Stimulated activated naive B cell treated with anti-CD40 and anti-IgM and Interleukin-4, amounts not matched to agents 10 μg/mL and 1 μg/mL and 100 μg/mL, for 72 hours (primary cell): ENCODE results near the gene NELFB.
A peak's percentile ranks its signal among the peaks of the same experiment; 100 is the strongest.
"Not testable (repeated sequence)": the region's sequence is repeated elsewhere in the genome, so short reads cannot be mapped to it uniquely, and the experiment has no call there.

Source experiments
- ATAC-seq, 2 donors: fragments of 150-1000 bp; cut with Tn5 transposase; replicated peaks; 2 replicates each; pipeline ENCODE4 v1.10.0; 2021; ENCODE audit warnings: moderate library complexity in 1 of 2
- DNase-seq: peaks from one replicate; pipeline ENCODE4 v3.0.0; 2021
- H3K27ac Mint-ChIP-seq: one replicate; pipeline ENCODE4 v1.8.0; 2022; ENCODE audit warnings: mild to moderate bottlenecking, mixed read lengths
- H3K27me3 Mint-ChIP-seq, 2 donors: one replicate each; pipeline ENCODE4 v1.8.0; 2022; ENCODE audit warnings: mixed read lengths in 2 of 2
- H3K36me3 Mint-ChIP-seq, 2 donors: one replicate each; pipeline ENCODE4 v1.8.0; 2022; ENCODE audit warnings: mixed read lengths in 2 of 2, mild to moderate bottlenecking in 1 of 2
- H3K4me1 Mint-ChIP-seq, 2 donors: one replicate each; pipeline ENCODE4 v1.8.0; 2022; ENCODE audit warnings: mixed read lengths in 2 of 2, mild to moderate bottlenecking in 1 of 2
- H3K4me3 Mint-ChIP-seq, 2 donors: one replicate each; pipeline ENCODE4 v1.8.0; 2022; ENCODE audit warnings: mild to moderate bottlenecking in 2 of 2, mixed read lengths in 2 of 2, moderate library complexity in 1 of 2
- H3K9me3 Mint-ChIP-seq, 2 donors: one replicate each; pipeline ENCODE4 v1.8.0; 2022; ENCODE audit warnings: mixed read lengths in 2 of 2, mild to moderate bottlenecking in 1 of 2

NELFB gene

GRCh38 chr9:137256856-137257255, 1.7 kb downstream of the NELFB start:
- Mint-ChIP-seq H3K4me3 (peak overlapping the region; percentile 29 to 48), H3K36me3 (peaks cover 5 to 12% of the 10 kb centered on the region in 2 donors), H3K4me1 (peaks cover 21 to 33% of the 10 kb centered on the region in 2 donors), H3K27ac (no peak overlapping the region), H3K27me3 (no peaks in the 10 kb centered on the region), H3K9me3 (no peaks in the 10 kb centered on the region)
- no peak for DNase-seq
- no peak for ATAC-seq

GRCh38 chr9:137262173-137262908, 7.2 kb downstream of the NELFB start:
- Mint-ChIP-seq H3K4me1 (peaks cover 3 to 15% of the 10 kb centered on the region in 2 donors), H3K36me3 (peaks cover 18 to 26% of the 10 kb centered on the region in 2 donors)
- DNase-seq, H3K4me3 Mint-ChIP-seq, H3K27me3 Mint-ChIP-seq, H3K27ac Mint-ChIP-seq, ATAC-seq, H3K9me3 Mint-ChIP-seq: not testable (repeated sequence)

GRCh38 chr9:137262909-137263285, 7.8 kb downstream of the NELFB start:
- no peaks in the 10 kb centered on the region for H3K9me3 Mint-ChIP-seq
- no peaks in the 10 kb centered on the region for H3K27me3 Mint-ChIP-seq
- H3K4me3 Mint-ChIP-seq = no peak overlapping the region
- peaks cover 24 to 32% of the 10 kb centered on the region in 2 donors for H3K36me3 Mint-ChIP-seq
- no peak overlapping the region for H3K27ac Mint-ChIP-seq
- DNase-seq (no peak), ATAC-seq (no peak)
- H3K4me1 Mint-ChIP-seq = peaks cover 6 to 20% of the 10 kb centered on the region in 2 donors

GRCh38 chr9:137263506-137263905, 8.4 kb downstream of the NELFB start:
- no peaks in the 10 kb centered on the region for H3K9me3 Mint-ChIP-seq
- ATAC-seq (no peak), DNase-seq (no peak)
- H3K27ac Mint-ChIP-seq = peak overlapping the region; percentile 43
- H3K4me1 Mint-ChIP-seq = peaks cover 11 to 26% of the 10 kb centered on the region in 2 donors
- peaks cover 30 to 38% of the 10 kb centered on the region in 2 donors for H3K36me3 Mint-ChIP-seq
- H3K4me3 Mint-ChIP-seq = no peak overlapping the region
- no peaks in the 10 kb centered on the region for H3K27me3 Mint-ChIP-seq

- Mint-ChIP-seq H3K27ac (no peak overlapping the region), H3K27me3 (no peaks in the 10 kb centered on the region), H3K36me3 (peaks cover 34 to 43% of the 10 kb centered on the region in 2 donors), H3K4me3 (no peak overlapping the region), H3K9me3 (no peaks in the 10 kb centered on the region), H3K4me1 (peaks cover 15 to 31% of the 10 kb centered on the region in 2 donors)
- ATAC-seq (no peak), DNase-seq (no peak)
Observed at GRCh38 chr9:137264067-137264466, 8.9 kb downstream of the NELFB start.

- ATAC-seq (no peak), DNase-seq (no peak)
- H3K36me3 Mint-ChIP-seq = peaks cover 43 to 53% of the 10 kb centered on the region in 2 donors
- no peaks in the 10 kb centered on the region for H3K27me3 Mint-ChIP-seq
- H3K9me3 Mint-ChIP-seq = no peaks in the 10 kb centered on the region
- H3K4me3 Mint-ChIP-seq = no peak overlapping the region
- H3K4me1 Mint-ChIP-seq = peaks cover 21 to 38% of the 10 kb centered on the region in 2 donors
- H3K27ac Mint-ChIP-seq = peak overlapping the region; percentile 59
Observed at GRCh38 chr9:137265496-137266161, 10.5 kb downstream of the NELFB start.

GRCh38 chr9:137266162-137266527, 11.0 kb downstream of the NELFB start:
- ATAC-seq (no peak), DNase-seq (no peak)
- Mint-ChIP-seq H3K27ac (no peak overlapping the region), H3K4me3 (no peak overlapping the region), H3K9me3 (no peaks in the 10 kb centered on the region), H3K27me3 (no peaks in the 10 kb centered on the region), H3K36me3 (peaks cover 46 to 57% of the 10 kb centered on the region in 2 donors), H3K4me1 (peaks cover 21 to 41% of the 10 kb centered on the region in 2 donors)

GRCh38 chr9:137266585-137267453, 11.7 kb downstream of the NELFB start:
- Mint-ChIP-seq H3K27ac (no peak overlapping the region), H3K4me3 (no peak overlapping the region), H3K36me3 (peaks cover 45 to 55% of the 10 kb centered on the region in 2 donors), H3K9me3 (no peaks in the 10 kb centered on the region), H3K4me1 (peaks cover 22 to 41% of the 10 kb centered on the region in 2 donors), H3K27me3 (no peaks in the 10 kb centered on the region)
- ATAC-seq = no peak
- no peak for DNase-seq

GRCh38 chr9:137267933-137268355, 12.8 kb downstream of the NELFB start:
- Mint-ChIP-seq H3K36me3 (peaks cover 44 to 55% of the 10 kb centered on the region in 2 donors), H3K4me3 (peak overlapping the region; percentile 19 to 49), H3K4me1 (peaks cover 21 to 38% of the 10 kb centered on the region in 2 donors), H3K9me3 (no peaks in the 10 kb centered on the region), H3K27ac (peak overlapping the region; percentile 71), H3K27me3 (no peaks in the 10 kb centered on the region)
- peak; percentile 70 for DNase-seq
- ATAC-seq = peak; percentile 92 to 95

- H3K27ac Mint-ChIP-seq = peak overlapping the region; percentile 70
- peak overlapping the region; percentile 1 to 15 for H3K4me3 Mint-ChIP-seq
- H3K4me1 Mint-ChIP-seq = peaks cover 21 to 34% of the 10 kb centered on the region in 2 donors
- DNase-seq (no peak), ATAC-seq (no peak)
- H3K27me3 Mint-ChIP-seq = no peaks in the 10 kb centered on the region
- peaks cover 44 to 60% of the 10 kb centered on the region in 2 donors for H3K36me3 Mint-ChIP-seq
- H3K9me3 Mint-ChIP-seq = no peaks in the 10 kb centered on the region
Observed at GRCh38 chr9:137268538-137269201, 13.5 kb downstream of the NELFB start.

- H3K9me3 Mint-ChIP-seq = no peaks in the 10 kb centered on the region
- ATAC-seq (no peak), DNase-seq (no peak)
- peak overlapping the region; percentile 26 for H3K27ac Mint-ChIP-seq
- H3K4me3 Mint-ChIP-seq = no peak overlapping the region
- peaks cover 22 to 36% of the 10 kb centered on the region in 2 donors for H3K4me1 Mint-ChIP-seq
- H3K27me3 Mint-ChIP-seq = no peaks in the 10 kb centered on the region
- peaks cover 40 to 60% of the 10 kb centered on the region in 2 donors for H3K36me3 Mint-ChIP-seq
Observed at GRCh38 chr9:137269231-137269772, 14.2 kb downstream of the NELFB start.

- Mint-ChIP-seq H3K27me3 (no peaks in the 10 kb centered on the region), H3K4me1 (peaks cover 37 to 54% of the 10 kb centered on the region in 2 donors), H3K9me3 (no peaks in the 10 kb centered on the region), H3K36me3 (peaks cover 44 to 61% of the 10 kb centered on the region in 2 donors), H3K4me3 (no peak overlapping the region), H3K27ac (peak overlapping the region; percentile 31)
- no peak for ATAC-seq
- DNase-seq = no peak
Observed at GRCh38 chr9:137270929-137271695, 16.0 kb downstream of the NELFB start.

- no peak overlapping the region for H3K4me3 Mint-ChIP-seq
- ATAC-seq (no peak), DNase-seq (no peak)
- peaks cover 40 to 60% of the 10 kb centered on the region in 2 donors for H3K4me1 Mint-ChIP-seq
- no peaks in the 10 kb centered on the region for H3K27me3 Mint-ChIP-seq
- no peaks in the 10 kb centered on the region for H3K9me3 Mint-ChIP-seq
- peaks cover 44 to 58% of the 10 kb centered on the region in 2 donors for H3K36me3 Mint-ChIP-seq
- H3K27ac Mint-ChIP-seq = no peak overlapping the region
Observed at GRCh38 chr9:137271696-137272076, 16.6 kb downstream of the NELFB start.
